KMS-11 (cell line): ENCODE data around the gene FBXO2.

Source experiments
- H2AFZ ChIP-seq: fragments of 200-600 bp; sonication (generic); 2 replicates; pipeline ENCODE4 v1.6.1; 2016; ENCODE audit warnings: antibody characterized with exemption, mixed run types, low read depth
- H3K27ac ChIP-seq: fragments of 200-600 bp; sonication (generic); 2 replicates; pipeline ENCODE4 v1.6.1; 2016; ENCODE audit warnings: mild to moderate bottlenecking, mixed run types
- H3K27me3 ChIP-seq: fragments of 200-600 bp; sonication (generic); 2 replicates; pipeline ENCODE4 v1.6.1; 2017; ENCODE audit warnings: mild to moderate bottlenecking, low read depth, mixed run types, moderate library complexity; ENCODE audit not compliant: insufficient read depth
- H3K36me3 ChIP-seq: fragments of 200-600 bp; sonication (generic); 2 replicates; pipeline ENCODE4 v1.6.1; 2017; ENCODE audit warnings: mild to moderate bottlenecking, mixed run types; ENCODE audit not compliant: insufficient read depth
- H3K4me1 ChIP-seq: fragments of 200-600 bp; sonication (generic); 2 replicates; pipeline ENCODE4 v1.6.1; 2016; ENCODE audit warnings: mild to moderate bottlenecking, low read depth, mixed run types; ENCODE audit not compliant: poor library complexity, severe bottlenecking
- H3K4me2 ChIP-seq: fragments of 200-600 bp; sonication (generic); 2 replicates; pipeline ENCODE4 v1.7.0; 2016; ENCODE audit warnings: mild to moderate bottlenecking, mixed run types
- H3K4me3 ChIP-seq: fragments of 200-600 bp; sonication (generic); IDR thresholded peaks from 2 replicates; pipeline ENCODE4 v1.6.1; 2017; ENCODE audit warnings: low read depth, low read length, mixed read lengths; ENCODE audit not compliant: insufficient read depth
- H3K79me2 ChIP-seq: fragments of 200-600 bp; sonication (generic); 2 replicates; pipeline ENCODE4 v1.6.1; 2016; ENCODE audit warnings: low read depth, mixed run types; ENCODE audit not compliant: insufficient read depth
- H3K9ac ChIP-seq: fragments of 200-600 bp; sonication (generic); 2 replicates; pipeline ENCODE4 v1.6.1; 2016; ENCODE audit warnings: mild to moderate bottlenecking, mixed run types
- H4K20me1 ChIP-seq: fragments of 200-600 bp; sonication (generic); 2 replicates; pipeline ENCODE4 v1.6.1; 2016; ENCODE audit warnings: mild to moderate bottlenecking, mixed run types; ENCODE audit not compliant: insufficient read depth
- CTCF ChIP-seq: fragments of 200-600 bp; sonication (generic); conservative IDR thresholded peaks from 2 replicates; pipeline ENCODE4 v1.6.1; 2017; ENCODE audit warnings: low read depth, mild to moderate bottlenecking, antibody characterized with exemption, low read length, moderate library complexity, mixed read lengths

FBXO2 gene

GRCh38 chr1:11623702-11624101 lies 30.5 kb downstream of the FBXO2 start:
- Histone ChIP-seq H3K79me2 (no peaks in the 10 kb centered on the region), H4K20me1 (no peaks in the 10 kb centered on the region), H2AFZ (no peak overlapping the region), H3K4me2 (no peak overlapping the region), H3K27me3 (peaks cover 56% of the 10 kb centered on the region), H3K4me1 (no peaks in the 10 kb centered on the region), H3K9ac (no peak overlapping the region), H3K27ac (no peak overlapping the region), H3K36me3 (no peaks in the 10 kb centered on the region), H3K4me3 (no peak overlapping the region)
- TF ChIP-seq CTCF = no peak

GRCh38 chr1:11622398-11622797 lies 31.8 kb downstream of the FBXO2 start:
- Histone ChIP-seq H3K4me3 (no peak overlapping the region), H3K9ac (no peak overlapping the region), H3K79me2 (no peaks in the 10 kb centered on the region), H3K36me3 (no peaks in the 10 kb centered on the region), H4K20me1 (no peaks in the 10 kb centered on the region), H2AFZ (no peak overlapping the region), H3K27me3 (peaks cover 45% of the 10 kb centered on the region), H3K4me2 (no peak overlapping the region), H3K4me1 (no peaks in the 10 kb centered on the region), H3K27ac (no peak overlapping the region)
- no peak for TF ChIP-seq CTCF

- Histone ChIP-seq H3K4me3 (no peak overlapping the region), H3K36me3 (no peaks in the 10 kb centered on the region), H3K4me2 (no peak overlapping the region), H3K79me2 (no peaks in the 10 kb centered on the region), H3K27me3 (peaks cover 40% of the 10 kb centered on the region; the same call in 1 of the 2 replicates), H2AFZ (no peak overlapping the region), H3K9ac (no peak overlapping the region), H3K27ac (no peak overlapping the region), H3K4me1 (no peaks in the 10 kb centered on the region), H4K20me1 (no peaks in the 10 kb centered on the region)
- no peak for TF ChIP-seq CTCF
Observed at GRCh38 chr1:11620924-11621323, 33.3 kb downstream of the FBXO2 start.

GRCh38 chr1:11620405-11620804 lies 33.8 kb downstream of the FBXO2 start:
- no peaks in the 10 kb centered on the region for H3K4me1 ChIP-seq
- H3K27ac ChIP-seq = no peak overlapping the region
- no peak overlapping the region for H3K4me3 ChIP-seq
- no peaks in the 10 kb centered on the region for H3K79me2 ChIP-seq
- H4K20me1 ChIP-seq = no peaks in the 10 kb centered on the region
- H2AFZ ChIP-seq = no peak overlapping the region
- no peaks in the 10 kb centered on the region for H3K36me3 ChIP-seq
- H3K27me3 ChIP-seq = peaks cover 37% of the 10 kb centered on the region; the same call in 1 of the 2 replicates
- H3K9ac ChIP-seq = no peak overlapping the region
- no peak for TF ChIP-seq CTCF
- H3K4me2 ChIP-seq = no peak overlapping the region

- Histone ChIP-seq H3K27me3 (peaks cover 43% of the 10 kb centered on the region; the same call in 1 of the 2 replicates), H3K9ac (no peak overlapping the region), H3K4me3 (no peak overlapping the region), H3K4me2 (no peak overlapping the region), H4K20me1 (no peaks in the 10 kb centered on the region), H3K79me2 (no peaks in the 10 kb centered on the region), H3K27ac (no peak overlapping the region), H3K4me1 (no peaks in the 10 kb centered on the region), H2AFZ (no peak overlapping the region), H3K36me3 (no peaks in the 10 kb centered on the region)
- no peak for TF ChIP-seq CTCF
Observed at GRCh38 chr1:11617741-11618140, 36.5 kb downstream of the FBXO2 start.
